HEK293T (cell line): ENCODE measurements around the gene NR2C2.

ENCODE experiments used
- FOXA1 ChIP-seq: fragments of 450-650 bp; IDR thresholded peaks from 2 replicates; pipeline ENCODE4 v1.6.1; 2016; ENCODE audit warnings: mild to moderate bottlenecking
- NFRKB ChIP-seq: fragments of 450-650 bp; IDR thresholded peaks from 2 replicates; pipeline ENCODE4 v1.6.1; 2016; ENCODE audit warnings: mild to moderate bottlenecking, moderate library complexity
- SUZ12 ChIP-seq: fragments of 450-650 bp; IDR thresholded peaks from 2 replicates; pipeline ENCODE4 v1.6.1; 2016; ENCODE audit warnings: mild to moderate bottlenecking
- ZNF384 ChIP-seq: fragments of 450-650 bp; IDR thresholded peaks from 2 replicates; pipeline ENCODE4 v1.6.1; 2016

GRCh38 chr3:15052335-15053242 lies 105.2 kb downstream of the NR2C2 start:
- TF ChIP-seq NFRKB (no peak), ZNF384 (no peak), SUZ12 (no peak), FOXA1 (no peak)
